ENCODE results near the gene RETREG2.

Gene RETREG2

GRCh38 chr2:219179601-219180465 is 1.8 kb downstream of the RETREG2 start:
- TF ChIP-seq, protein P1, sequence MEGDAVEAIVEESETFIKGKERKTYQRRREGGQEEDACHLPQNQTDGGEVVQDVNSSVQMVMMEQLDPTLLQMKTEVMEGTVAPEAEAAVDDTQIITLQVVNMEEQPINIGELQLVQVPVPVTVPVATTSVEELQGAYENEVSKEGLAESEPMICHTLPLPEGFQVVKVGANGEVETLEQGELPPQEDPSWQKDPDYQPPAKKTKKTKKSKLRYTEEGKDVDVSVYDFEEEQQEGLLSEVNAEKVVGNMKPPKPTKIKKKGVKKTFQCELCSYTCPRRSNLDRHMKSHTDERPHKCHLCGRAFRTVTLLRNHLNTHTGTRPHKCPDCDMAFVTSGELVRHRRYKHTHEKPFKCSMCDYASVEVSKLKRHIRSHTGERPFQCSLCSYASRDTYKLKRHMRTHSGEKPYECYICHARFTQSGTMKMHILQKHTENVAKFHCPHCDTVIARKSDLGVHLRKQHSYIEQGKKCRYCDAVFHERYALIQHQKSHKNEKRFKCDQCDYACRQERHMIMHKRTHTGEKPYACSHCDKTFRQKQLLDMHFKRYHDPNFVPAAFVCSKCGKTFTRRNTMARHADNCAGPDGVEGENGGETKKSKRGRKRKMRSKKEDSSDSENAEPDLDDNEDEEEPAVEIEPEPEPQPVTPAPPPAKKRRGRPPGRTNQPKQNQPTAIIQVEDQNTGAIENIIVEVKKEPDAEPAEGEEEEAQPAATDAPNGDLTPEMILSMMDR (conservative IDR thresholded peaks at IDR 0.05; ENCODE audit: low read depth, low read length) = no peak
- H3K4me2 ChIP-seq = peak overlapping the region; percentile 98
- H3K79me2 ChIP-seq (ENCODE audit: insufficient read depth, low read depth) = peaks cover 29% of the 10 kb centered on the region; the same call in 1 of the 2 replicates
- peaks cover 18% of the 10 kb centered on the region for H3K4me1 ChIP-seq (ENCODE audit: low read depth, poor library complexity, severe bottlenecking)
- H3K27me3 ChIP-seq (ENCODE audit: insufficient read depth, low read depth) = no peaks in the 10 kb centered on the region
- H3K4me3 ChIP-seq (IDR thresholded peaks at IDR 0.05; ENCODE audit: insufficient read depth, low read depth, low read length) = no peak overlapping the region
- H3K9ac ChIP-seq = no peak overlapping the region
- H3K27ac ChIP-seq = no peak overlapping the region
- H2AFZ ChIP-seq (ENCODE audit: low read depth) = no peak overlapping the region
- no peaks in the 10 kb centered on the region for H3K36me3 ChIP-seq (ENCODE audit: insufficient read depth)
- no peaks in the 10 kb centered on the region for H4K20me1 ChIP-seq (ENCODE audit: insufficient read depth)

- Histone ChIP-seq H3K4me3 (IDR thresholded peaks at IDR 0.05; ENCODE audit: insufficient read depth, low read depth, low read length) (no peak overlapping the region), H3K27ac (no peak overlapping the region), H3K9ac (no peak overlapping the region), H3K27me3 (ENCODE audit: insufficient read depth, low read depth) (no peaks in the 10 kb centered on the region), H4K20me1 (ENCODE audit: insufficient read depth) (no peaks in the 10 kb centered on the region), H3K79me2 (ENCODE audit: insufficient read depth, low read depth) (peaks cover 22% of the 10 kb centered on the region; the same call in 1 of the 2 replicates), H3K4me1 (ENCODE audit: low read depth, poor library complexity, severe bottlenecking) (peaks cover 9% of the 10 kb centered on the region), H2AFZ (ENCODE audit: low read depth) (no peak overlapping the region), H3K36me3 (ENCODE audit: insufficient read depth) (no peaks in the 10 kb centered on the region), H3K4me2 (no peak overlapping the region)
- TF ChIP-seq, protein P1 (conservative IDR thresholded peaks at IDR 0.05; ENCODE audit: low read depth, low read length) = no peak
Observed at GRCh38 chr2:219180961-219181360, 2.9 kb downstream of the RETREG2 start.

DNA sequence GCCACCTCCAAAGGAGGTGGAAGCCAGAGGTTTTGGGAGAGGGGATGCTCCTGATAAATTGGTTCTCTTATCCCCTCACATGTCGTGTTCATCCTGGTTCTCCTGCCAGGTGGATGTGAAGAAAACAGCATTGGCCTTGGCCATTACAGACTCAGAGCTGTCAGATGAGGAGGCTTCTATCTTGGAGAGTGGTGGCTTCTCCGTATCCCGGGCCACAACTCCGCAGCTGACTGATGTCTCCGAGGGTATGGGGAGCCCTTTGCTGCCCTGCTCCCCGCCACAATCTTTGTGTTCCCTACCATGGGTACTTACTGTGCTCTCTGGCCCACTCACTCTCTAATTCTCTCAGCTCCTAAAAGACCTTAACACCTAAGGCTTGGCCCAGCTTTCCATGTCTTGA is 3.5 kb downstream of the RETREG2 start:
- TF ChIP-seq, protein P1 (conservative IDR thresholded peaks at IDR 0.05; ENCODE audit: low read depth, low read length) = no peak
- H3K27me3 ChIP-seq (ENCODE audit: insufficient read depth, low read depth) = no peaks in the 10 kb centered on the region
- no peak overlapping the region for H3K4me3 ChIP-seq (IDR thresholded peaks at IDR 0.05; ENCODE audit: insufficient read depth, low read depth, low read length)
- peaks cover 9% of the 10 kb centered on the region for H3K4me1 ChIP-seq (ENCODE audit: low read depth, poor library complexity, severe bottlenecking)
- peaks cover 19% of the 10 kb centered on the region; the same call in 1 of the 2 replicates for H3K79me2 ChIP-seq (ENCODE audit: insufficient read depth, low read depth)
- H3K27ac ChIP-seq = no peak overlapping the region
- H4K20me1 ChIP-seq (ENCODE audit: insufficient read depth) = no peaks in the 10 kb centered on the region
- no peaks in the 10 kb centered on the region for H3K36me3 ChIP-seq (ENCODE audit: insufficient read depth)
- no peak overlapping the region for H3K9ac ChIP-seq
- H3K4me2 ChIP-seq = no peak overlapping the region
- no peak overlapping the region for H2AFZ ChIP-seq (ENCODE audit: low read depth)

DNA sequence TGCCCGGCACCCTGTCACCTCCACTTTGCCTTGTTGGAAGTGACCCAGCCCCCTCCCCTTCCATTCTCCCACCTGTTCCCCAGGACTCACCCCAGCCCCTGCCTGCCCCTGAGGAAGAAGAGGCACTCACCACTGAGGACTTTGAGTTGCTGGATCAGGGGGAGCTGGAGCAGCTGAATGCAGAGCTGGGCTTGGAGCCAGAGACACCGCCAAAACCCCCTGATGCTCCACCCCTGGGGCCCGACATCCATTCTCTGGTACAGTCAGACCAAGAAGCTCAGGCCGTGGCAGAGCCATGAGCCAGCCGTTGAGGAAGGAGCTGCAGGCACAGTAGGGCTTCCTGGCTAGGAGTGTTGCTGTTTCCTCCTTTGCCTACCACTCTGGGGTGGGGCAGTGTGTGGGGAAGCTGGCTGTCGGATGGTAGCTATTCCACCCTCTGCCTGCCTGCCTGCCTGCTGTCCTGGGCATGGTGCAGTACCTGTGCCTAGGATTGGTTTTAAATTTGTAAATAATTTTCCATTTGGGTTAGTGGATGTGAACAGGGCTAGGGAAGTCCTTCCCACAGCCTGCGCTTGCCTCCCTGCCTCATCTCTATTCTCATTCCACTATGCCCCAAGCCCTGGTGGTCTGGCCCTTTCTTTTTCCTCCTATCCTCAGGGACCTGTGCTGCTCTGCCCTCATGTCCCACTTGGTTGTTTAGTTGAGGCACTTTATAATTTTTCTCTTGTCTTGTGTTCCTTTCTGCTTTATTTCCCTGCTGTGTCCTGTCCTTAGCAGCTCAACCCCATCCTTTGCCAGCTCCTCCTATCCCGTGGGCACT is 4.5 kb downstream of the RETREG2 start:
- no peak overlapping the region for H3K4me3 ChIP-seq (IDR thresholded peaks at IDR 0.05; ENCODE audit: insufficient read depth, low read depth, low read length)
- H3K4me2 ChIP-seq = no peak overlapping the region
- TF ChIP-seq, protein P1 (conservative IDR thresholded peaks at IDR 0.05; ENCODE audit: low read depth, low read length) = no peak
- peaks cover 9% of the 10 kb centered on the region for H3K4me1 ChIP-seq (ENCODE audit: low read depth, poor library complexity, severe bottlenecking)
- H3K27me3 ChIP-seq (ENCODE audit: insufficient read depth, low read depth) = no peaks in the 10 kb centered on the region
- H3K9ac ChIP-seq = no peak overlapping the region
- H4K20me1 ChIP-seq (ENCODE audit: insufficient read depth) = no peaks in the 10 kb centered on the region
- H2AFZ ChIP-seq (ENCODE audit: low read depth) = no peak overlapping the region
- no peaks in the 10 kb centered on the region for H3K36me3 ChIP-seq (ENCODE audit: insufficient read depth)
- H3K79me2 ChIP-seq (ENCODE audit: insufficient read depth, low read depth) = peaks cover 19% of the 10 kb centered on the region; the same call in 1 of the 2 replicates
- H3K27ac ChIP-seq = no peak overlapping the region
